Neural progenitor cell (in vitro differentiated cells): ENCODE results near the gene PVR. TPM values are rescaled to one million over a fixed set of nuclear protein-coding genes. Genes with fewer than 3 reads are reported as not detected.

Source experiments
- DNase-seq: peaks from one replicate; pipeline ENCODE4 v3.0.0-alpha.2; 2016; ENCODE audit warnings: low spot score
- H2AFZ ChIP-seq: fragments of 200-600 bp; sonication (generic); replicated peaks from 2 replicates; pipeline ENCODE4 v1.6.1; 2016; ENCODE audit warnings: antibody characterized with exemption
- H3F3A ChIP-seq: fragments of 200-600 bp; sonication (generic); 2 replicates; pipeline ENCODE4 v1.6.1; 2016; ENCODE audit warnings: antibody characterized with exemption, low read depth
- H3K27ac ChIP-seq: fragments of 200-600 bp; sonication (generic); 2 replicates; pipeline ENCODE4 v1.5.1; 2016; ENCODE audit warnings: mild to moderate bottlenecking
- H3K27me3 ChIP-seq: fragments of 200-600 bp; sonication (generic); 2 replicates; pipeline ENCODE4 v1.6.1; 2016; ENCODE audit warnings: mild to moderate bottlenecking, moderate library complexity
- H3K36me3 ChIP-seq: fragments of 200-600 bp; sonication (generic); 2 replicates; pipeline ENCODE4 v1.5.1; 2016
- H3K4me1 ChIP-seq: fragments of 200-600 bp; sonication (generic); 2 replicates; pipeline ENCODE4 v1.6.1; 2016; ENCODE audit warnings: mixed run types
- H3K4me2 ChIP-seq: fragments of 200-600 bp; sonication (generic); 2 replicates; pipeline ENCODE4 v1.6.1; 2016
- H3K4me3 ChIP-seq: fragments of 200-600 bp; sonication (generic); 2 replicates; pipeline ENCODE4 v1.5.1; 2016
- H3K79me2 ChIP-seq: fragments of 200-600 bp; sonication (generic); 2 replicates; pipeline ENCODE4 v1.6.1; 2016; ENCODE audit warnings: low read depth
- H3K9ac ChIP-seq: fragments of 200-600 bp; sonication (generic); 2 replicates; pipeline ENCODE4 v1.6.1; 2016
- H3K9me3 ChIP-seq: fragments of 200-600 bp; sonication (generic); 2 replicates; pipeline ENCODE4 v1.5.1; 2016; ENCODE audit warnings: low read depth
- H4K20me1 ChIP-seq: fragments of 200-600 bp; sonication (generic); 2 replicates; pipeline ENCODE4 v1.6.1; 2016; ENCODE audit warnings: low read depth
- H3K27ac Mint-ChIP-seq: 3 replicates; pipeline ENCODE4 v1.8.0; 2021; ENCODE audit warnings: mixed read lengths
- H3K27me3 Mint-ChIP-seq: 2 replicates; pipeline ENCODE4 v1.8.0; 2022; ENCODE audit warnings: low read depth, mild to moderate bottlenecking, inconsistent platforms, moderate library complexity, mixed read lengths; ENCODE audit not compliant: insufficient read depth
- H3K36me3 Mint-ChIP-seq: 3 replicates; pipeline ENCODE4 v1.8.0; 2021; ENCODE audit warnings: mixed read lengths
- H3K4me1 Mint-ChIP-seq: 3 replicates; pipeline ENCODE4 v1.8.0; 2021; ENCODE audit warnings: mixed read lengths
- H3K4me3 Mint-ChIP-seq: 3 replicates; pipeline ENCODE4 v1.8.0; 2021; ENCODE audit warnings: mild to moderate bottlenecking, moderate library complexity, mixed read lengths
- H3K9me3 Mint-ChIP-seq: 3 replicates; pipeline ENCODE4 v1.8.0; 2020; ENCODE audit warnings: mixed read lengths
- EZH2 ChIP-seq: fragments of 200-600 bp; sonication (generic); IDR thresholded peaks from 2 replicates; pipeline ENCODE4 v1.6.1; 2017; ENCODE audit warnings: antibody characterized with exemption, mild to moderate bottlenecking, moderate library complexity
- EZH2phosphoT487 ChIP-seq: fragments of 200-600 bp; sonication (generic); IDR thresholded peaks from 2 replicates; pipeline ENCODE4 v1.6.1; 2017; ENCODE audit warnings: antibody characterized with exemption
- total RNA-seq: library from RNA; depleted of rRNA; stranded (reverse); fragments of >200 nt; gene quantifications from 2 replicates; pipeline ENCODE4 v1.2.3, GENCODE V29; 2015; ENCODE audit warnings: low replicate concordance
- TF ChIP-seq, protein P1 (sequence below): fragments of 200-600 bp; sonication (generic); IDR thresholded peaks from 2 replicates; pipeline ENCODE4 v1.5.1; 2017; ENCODE audit warnings: antibody characterized with exemption, mild to moderate bottlenecking

Gene PVR
- total RNA-seq, 1 donor from 2014 or later, result 4.4 TPM

DNA sequence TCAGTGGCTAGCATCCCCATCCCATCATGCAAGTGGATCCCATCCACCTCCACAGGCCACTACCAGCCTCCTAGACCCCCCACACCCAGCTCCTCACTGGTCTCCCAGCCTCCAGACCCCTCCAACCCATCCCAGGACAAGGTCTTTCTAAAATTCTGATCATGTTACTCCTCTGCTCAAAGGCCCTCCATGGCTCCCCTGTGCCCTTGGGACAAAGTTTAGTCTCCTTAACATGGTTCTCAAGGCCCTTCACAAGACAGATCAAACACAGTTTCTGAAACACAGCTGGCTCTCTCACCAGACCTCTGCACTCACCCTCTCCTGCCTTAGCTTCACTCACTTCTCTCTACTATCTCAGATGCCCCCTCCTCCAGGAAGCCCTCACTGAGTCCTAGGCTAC, 36.8 kb downstream of the PVR start:
- Histone ChIP-seq H3K4me1 (no peaks in the 10 kb centered on the region), H4K20me1 (no peaks in the 10 kb centered on the region), H3K36me3 (no peaks in the 10 kb centered on the region), H3K79me2 (no peaks in the 10 kb centered on the region), H3K27ac (no peak overlapping the region), H3K27me3 (no peaks in the 10 kb centered on the region), H3K4me3 (no peak overlapping the region), H3F3A (no peaks in the 10 kb centered on the region), H3K4me2 (no peak overlapping the region), H2AFZ (no peak overlapping the region), H3K9me3 (no peaks in the 10 kb centered on the region), H3K9ac (no peak overlapping the region)
- no peaks in the 10 kb centered on the region for H3K9me3 Mint-ChIP-seq
- no peak overlapping the region for H3K4me3 Mint-ChIP-seq
- TF ChIP-seq, protein P1, sequence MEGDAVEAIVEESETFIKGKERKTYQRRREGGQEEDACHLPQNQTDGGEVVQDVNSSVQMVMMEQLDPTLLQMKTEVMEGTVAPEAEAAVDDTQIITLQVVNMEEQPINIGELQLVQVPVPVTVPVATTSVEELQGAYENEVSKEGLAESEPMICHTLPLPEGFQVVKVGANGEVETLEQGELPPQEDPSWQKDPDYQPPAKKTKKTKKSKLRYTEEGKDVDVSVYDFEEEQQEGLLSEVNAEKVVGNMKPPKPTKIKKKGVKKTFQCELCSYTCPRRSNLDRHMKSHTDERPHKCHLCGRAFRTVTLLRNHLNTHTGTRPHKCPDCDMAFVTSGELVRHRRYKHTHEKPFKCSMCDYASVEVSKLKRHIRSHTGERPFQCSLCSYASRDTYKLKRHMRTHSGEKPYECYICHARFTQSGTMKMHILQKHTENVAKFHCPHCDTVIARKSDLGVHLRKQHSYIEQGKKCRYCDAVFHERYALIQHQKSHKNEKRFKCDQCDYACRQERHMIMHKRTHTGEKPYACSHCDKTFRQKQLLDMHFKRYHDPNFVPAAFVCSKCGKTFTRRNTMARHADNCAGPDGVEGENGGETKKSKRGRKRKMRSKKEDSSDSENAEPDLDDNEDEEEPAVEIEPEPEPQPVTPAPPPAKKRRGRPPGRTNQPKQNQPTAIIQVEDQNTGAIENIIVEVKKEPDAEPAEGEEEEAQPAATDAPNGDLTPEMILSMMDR, result no peak
- TF ChIP-seq EZH2, result no peak
- no peak for TF ChIP-seq EZH2phosphoT487
- no peaks in the 10 kb centered on the region for H3K36me3 Mint-ChIP-seq
- peaks cover 15% of the 10 kb centered on the region for H3K4me1 Mint-ChIP-seq
- H3K27me3 Mint-ChIP-seq, result peaks cover 17% of the 10 kb centered on the region
- no peak overlapping the region for H3K27ac Mint-ChIP-seq
- DNase-seq, result no peak

DNA sequence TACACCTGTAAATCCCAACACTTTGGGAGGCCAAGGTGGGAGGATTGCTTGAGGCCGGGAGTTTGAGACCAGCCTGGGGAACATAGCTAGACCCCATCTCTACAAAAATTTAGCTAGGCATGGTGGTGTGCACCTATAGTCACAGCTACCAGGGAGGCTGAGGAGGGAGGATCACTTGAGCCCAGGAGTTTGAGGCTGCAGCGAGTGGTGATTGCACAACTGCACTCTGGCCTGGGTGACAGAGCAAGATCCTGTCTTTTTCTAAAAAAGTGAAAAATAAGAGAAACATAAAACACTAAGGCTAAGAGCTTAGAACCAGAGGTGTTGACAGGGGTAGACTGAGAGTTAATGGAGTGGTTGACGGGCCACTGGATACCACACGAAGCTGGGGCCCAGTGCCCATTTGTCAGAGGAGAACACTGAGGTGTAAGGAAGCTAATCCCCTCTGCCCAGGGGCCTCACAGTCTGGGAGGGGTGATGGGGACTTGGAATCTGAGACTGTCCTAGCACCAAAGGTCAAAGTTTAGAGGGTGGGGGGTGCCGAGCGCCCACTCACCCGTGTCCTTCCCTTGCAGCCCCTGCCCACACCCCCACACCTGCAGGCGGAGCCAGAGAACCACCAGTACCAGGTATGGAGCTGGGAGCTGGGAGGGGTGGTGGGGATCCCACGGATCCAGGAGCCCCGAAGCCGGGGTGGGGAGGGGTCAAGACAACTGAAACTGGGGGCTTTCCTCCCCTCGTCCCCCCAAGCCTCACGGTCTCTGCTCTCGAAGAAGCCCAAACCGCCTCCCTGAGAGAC, 38.5 kb downstream of the PVR start:
- no peak overlapping the region for H3K27ac Mint-ChIP-seq
- H3K27me3 ChIP-seq, result no peaks in the 10 kb centered on the region

DNA sequence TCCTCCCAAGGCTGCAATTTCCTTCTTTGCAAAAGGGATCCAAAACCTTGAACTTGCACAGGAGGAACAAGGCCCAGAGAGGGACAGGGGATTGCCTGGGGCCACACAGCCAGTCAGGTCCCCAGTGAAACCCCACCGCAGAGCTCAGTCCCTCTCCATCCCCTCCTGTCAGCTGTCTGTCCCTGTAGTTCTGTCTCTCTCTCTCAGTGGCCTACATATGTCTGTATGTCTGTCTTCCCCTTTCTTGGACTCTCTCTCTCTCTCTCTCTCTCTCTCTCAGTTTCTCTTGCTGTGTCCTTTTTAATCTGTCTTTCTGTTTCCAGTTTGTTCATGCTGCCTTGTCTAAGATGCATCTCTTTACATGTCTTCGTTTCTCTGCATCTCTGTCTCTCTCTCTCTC, 39.1 kb downstream of the PVR start:
- H3K27me3 ChIP-seq, result no peaks in the 10 kb centered on the region

More for the DNA sequence above, 38.5 kb downstream of the PVR start:
- H3K4me3 Mint-ChIP-seq, result no peak overlapping the region
- no peak overlapping the region for H3K4me2 ChIP-seq
- H3K9me3 Mint-ChIP-seq, result no peaks in the 10 kb centered on the region
- H3K27ac ChIP-seq, result no peak overlapping the region
- H3K4me1 Mint-ChIP-seq, result peaks cover 12% of the 10 kb centered on the region
- TF ChIP-seq, protein P1, result no peak
- no peak for TF ChIP-seq EZH2
- TF ChIP-seq EZH2phosphoT487, result no peak
- H3K9me3 ChIP-seq, result no peaks in the 10 kb centered on the region
- H3K36me3 Mint-ChIP-seq, result no peaks in the 10 kb centered on the region
- H3K27me3 Mint-ChIP-seq, result peaks cover 17% of the 10 kb centered on the region
- H2AFZ ChIP-seq, result no peak overlapping the region
- no peak overlapping the region for H3K4me3 ChIP-seq
- H3K79me2 ChIP-seq, result no peaks in the 10 kb centered on the region
- no peak overlapping the region for H3K9ac ChIP-seq
- H3F3A ChIP-seq, result no peaks in the 10 kb centered on the region
- H3K36me3 ChIP-seq, result no peaks in the 10 kb centered on the region
- H4K20me1 ChIP-seq, result no peaks in the 10 kb centered on the region
- DNase-seq, result no peak
- no peaks in the 10 kb centered on the region for H3K4me1 ChIP-seq

More for the DNA sequence above, 39.1 kb downstream of the PVR start:
- H3K27ac ChIP-seq, result no peak overlapping the region
- Mint-ChIP-seq H3K4me1 (peaks cover 8% of the 10 kb centered on the region), H3K27me3 (peaks cover 15% of the 10 kb centered on the region), H3K27ac (no peak overlapping the region), H3K36me3 (no peaks in the 10 kb centered on the region), H3K4me3 (no peak overlapping the region), H3K9me3 (no peaks in the 10 kb centered on the region)
- no peaks in the 10 kb centered on the region for H4K20me1 ChIP-seq
- no peaks in the 10 kb centered on the region for H3F3A ChIP-seq
- no peaks in the 10 kb centered on the region for H3K4me1 ChIP-seq
- TF ChIP-seq EZH2phosphoT487, result no peak
- no peak for TF ChIP-seq EZH2
- TF ChIP-seq, protein P1, result no peak
- no peak overlapping the region for H3K4me2 ChIP-seq
- H3K4me3 ChIP-seq, result no peak overlapping the region
- no peak for DNase-seq
- H3K9me3 ChIP-seq, result no peaks in the 10 kb centered on the region
- no peak overlapping the region for H3K9ac ChIP-seq
- H3K36me3 ChIP-seq, result no peaks in the 10 kb centered on the region
- no peak overlapping the region for H2AFZ ChIP-seq
- H3K79me2 ChIP-seq, result no peaks in the 10 kb centered on the region
